ENCODE results near the gene MAD1L1. TPM values are rescaled to one million over a fixed set of nuclear protein-coding genes. Genes with fewer than 3 reads are reported as not detected.

The MAD1L1 gene
- total RNA-seq, 4 donors from 2014 or later = 60.3 to 149 (median 73.7) TPM

DNA sequence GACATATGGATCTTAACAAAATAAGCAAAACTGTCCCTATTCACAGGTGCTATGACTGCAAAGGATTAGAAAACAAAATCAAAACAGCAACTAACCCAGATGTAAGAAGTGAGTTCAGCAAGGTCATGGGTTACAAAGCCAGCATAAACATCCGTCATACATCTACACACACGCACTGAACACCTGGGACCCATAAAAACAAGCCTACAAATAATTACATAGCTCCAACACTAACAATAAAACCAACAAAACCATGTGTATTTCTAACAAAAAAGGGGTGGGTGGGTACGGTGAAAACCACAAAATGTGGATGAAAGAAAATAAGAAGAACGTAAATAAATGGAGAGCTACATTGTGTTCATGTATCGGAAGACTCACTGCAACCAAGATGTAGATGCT is 305.8 kb downstream of the MAD1L1 start:
- TF ChIP-seq, protein P1, sequence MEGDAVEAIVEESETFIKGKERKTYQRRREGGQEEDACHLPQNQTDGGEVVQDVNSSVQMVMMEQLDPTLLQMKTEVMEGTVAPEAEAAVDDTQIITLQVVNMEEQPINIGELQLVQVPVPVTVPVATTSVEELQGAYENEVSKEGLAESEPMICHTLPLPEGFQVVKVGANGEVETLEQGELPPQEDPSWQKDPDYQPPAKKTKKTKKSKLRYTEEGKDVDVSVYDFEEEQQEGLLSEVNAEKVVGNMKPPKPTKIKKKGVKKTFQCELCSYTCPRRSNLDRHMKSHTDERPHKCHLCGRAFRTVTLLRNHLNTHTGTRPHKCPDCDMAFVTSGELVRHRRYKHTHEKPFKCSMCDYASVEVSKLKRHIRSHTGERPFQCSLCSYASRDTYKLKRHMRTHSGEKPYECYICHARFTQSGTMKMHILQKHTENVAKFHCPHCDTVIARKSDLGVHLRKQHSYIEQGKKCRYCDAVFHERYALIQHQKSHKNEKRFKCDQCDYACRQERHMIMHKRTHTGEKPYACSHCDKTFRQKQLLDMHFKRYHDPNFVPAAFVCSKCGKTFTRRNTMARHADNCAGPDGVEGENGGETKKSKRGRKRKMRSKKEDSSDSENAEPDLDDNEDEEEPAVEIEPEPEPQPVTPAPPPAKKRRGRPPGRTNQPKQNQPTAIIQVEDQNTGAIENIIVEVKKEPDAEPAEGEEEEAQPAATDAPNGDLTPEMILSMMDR (IDR thresholded peaks at IDR 0.05) = no peak
- no peak for TF ChIP-seq EP300 (IDR thresholded peaks at IDR 0.05)
- no peak for TF ChIP-seq POLR2A (IDR thresholded peaks at IDR 0.05)
- DNase-seq (ENCODE audit: low spot score in 2 of 2) = no peak
- Histone ChIP-seq H3K27me3 (no peaks in the 10 kb centered on the region), H3K36me3 (peaks cover 0 to 6% (median 0%) of the 10 kb centered on the region in 3 donors), H3K9me3 (no peaks in the 10 kb centered on the region), H3K4me1 (peaks cover 0 to 25% (median 0%) of the 10 kb centered on the region in 4 donors), H3K4me3 (no peak overlapping the region), H3K27ac (no peak overlapping the region)
- WGBS, 2 donors = 65 to 78% methylated on average over 5 of the region's 5 CpGs

GRCh38 chr7:1925973-1926907 is 306.5 kb downstream of the MAD1L1 start:
- 58 to 61% methylated on average over 14 of the region's 14 CpGs for WGBS, 2 donors
- Histone ChIP-seq H3K36me3 (peaks cover 0 to 6% (median 0%) of the 10 kb centered on the region in 3 donors), H3K9me3 (no peaks in the 10 kb centered on the region), H3K27ac (no peak overlapping the region), H3K4me3 (no peak overlapping the region), H3K27me3 (no peaks in the 10 kb centered on the region), H3K4me1 (peaks cover 0 to 22% (median under 1%) of the 10 kb centered on the region in 4 donors)
- TF ChIP-seq, protein P1 (IDR thresholded peaks at IDR 0.05) = no peak
- no peak for TF ChIP-seq EP300 (IDR thresholded peaks at IDR 0.05)
- no peak for TF ChIP-seq POLR2A (IDR thresholded peaks at IDR 0.05)
- DNase-seq (ENCODE audit: low spot score in 2 of 2) = no peak

GRCh38 chr7:1925349-1925748 is 307.4 kb downstream of the MAD1L1 start:
- no peak for TF ChIP-seq EP300 (IDR thresholded peaks at IDR 0.05)
- TF ChIP-seq POLR2A (IDR thresholded peaks at IDR 0.05) = no peak
- TF ChIP-seq, protein P1 (IDR thresholded peaks at IDR 0.05) = no peak
- no peaks in the 10 kb centered on the region for H3K27me3 ChIP-seq
- H3K27ac ChIP-seq = no peak overlapping the region
- WGBS, 2 donors = 83 to 84% methylated on average over 12 of the region's 12 CpGs
- H3K4me1 ChIP-seq = peaks cover 0 to 23% (median 3%) of the 10 kb centered on the region in 4 donors
- H3K36me3 ChIP-seq = peaks cover 0 to 6% (median 0%) of the 10 kb centered on the region in 3 donors
- no peak for DNase-seq (ENCODE audit: low spot score in 2 of 2)
- H3K4me3 ChIP-seq = no peak overlapping the region
- H3K9me3 ChIP-seq = no peaks in the 10 kb centered on the region

GRCh38 chr7:1924258-1924817 is 308.4 kb downstream of the MAD1L1 start:
- Histone ChIP-seq H3K36me3 (peaks cover 0 to 6% (median 0%) of the 10 kb centered on the region in 3 donors), H3K27ac (no peak overlapping the region), H3K27me3 (no peaks in the 10 kb centered on the region), H3K9me3 (no peaks in the 10 kb centered on the region), H3K4me1 (peaks cover 0 to 33% (median 10%) of the 10 kb centered on the region in 4 donors), H3K4me3 (no peak overlapping the region)
- no peak for DNase-seq (ENCODE audit: low spot score in 2 of 2)
- WGBS, 2 donors = 72% methylated on average over 10 of the region's 10 CpGs
- TF ChIP-seq POLR2A (IDR thresholded peaks at IDR 0.05) (no peak), EP300 (IDR thresholded peaks at IDR 0.05) (no peak)
- TF ChIP-seq, protein P1 (IDR thresholded peaks at IDR 0.05) = no peak
